OCI-LY3 (cell line): ENCODE results near the gene IRGQ.

Experiments
- CTCF ChIP-seq: fragments of 200-600, 300-600 bp; sonication (generic); IDR thresholded peaks from 2 replicates; pipeline ENCODE4 v1.5.1; 2014; ENCODE audit warnings: antibody characterized with exemption, low read length, low read depth
- EZH2phosphoT487 ChIP-seq: fragments of 200-600 bp; shearing (Covaris generic); IDR thresholded peaks from 2 replicates; pipeline ENCODE4 v1.6.1; 2018; ENCODE audit warnings: antibody characterized with exemption, mixed run types, low read depth

GRCh38 chr19:43578787-43579186 lies 17.1 kb downstream of the IRGQ start:
- TF ChIP-seq CTCF: no peak
- no peak for TF ChIP-seq EZH2phosphoT487
